B cell (primary cell): ENCODE data around the gene SLC3A2. TPM values are rescaled to one million over a fixed set of nuclear protein-coding genes. Genes with fewer than 3 reads are reported as not detected.

Experiments used
- ATAC-seq: fragments of 200-7000 bp; cut with Tn5 transposase; one replicate; pipeline ENCODE4 v1.10.0; 2021; ENCODE audit warnings: low read depth, mild to moderate bottlenecking, moderate number of reproducible peaks, moderate library complexity
- CTCF ChIA-PET: fragments of 350-600 bp; sonication (Branson Sonifier 250); formaldehyde crosslinking; loops from one replicate; lab custom pipeline; 2021; ENCODE audit warnings: antibody characterized with exemption, inconsistent platforms; lab: Charles Lee
- POLR2A ChIA-PET: fragments of 350-600 bp; sonication (Branson Sonifier 250); formaldehyde crosslinking; loops from one replicate; lab custom pipeline; 2021; ENCODE audit warnings: antibody characterized with exemption; lab: Charles Lee
- DNase-seq: peaks from one replicate; pipeline ENCODE4 v3.0.0; 2013
- H2AFZ ChIP-seq: 2 replicates; pipeline ENCODE4 v1.6.1; 2012; ENCODE audit warnings: mild to moderate bottlenecking, low read depth, low read length; ENCODE audit not compliant: insufficient read depth, poor library complexity, severe bottlenecking
- H3K27ac ChIP-seq, 2 donors: 1 replicate in 1 of 2; 2 replicates in 1 of 2; pipeline ENCODE4 v1.5.1; 2012 to 2013; ENCODE audit warnings: low read length in 2 of 2, mild to moderate bottlenecking in 2 of 2, moderate library complexity in 1 of 2
- H3K27me3 ChIP-seq, 4 experiments: fragments of 200-600 bp in 1 of 4; sonication (generic) in 1 of 4; replicated peaks in 1 of 4; 1 replicate in 2 of 4; 2 replicates in 2 of 4; pipeline versions ENCODE4 v1.6.1 to v1.7.0; 2013 to 2016; ENCODE audit warnings: low read length in 3 of 4, mild to moderate bottlenecking in 2 of 4, mixed read lengths in 1 of 4, moderate library complexity in 1 of 4; ENCODE audit not compliant: insufficient read depth in 4 of 4, control insufficient read depth in 3 of 4; ENCODE audit errors: control extremely low read depth in 1 of 4
- H3K36me3 ChIP-seq, 2 experiments: replicated peaks in 1 of 2; 1 replicate in 1 of 2; 2 replicates in 1 of 2; pipeline versions ENCODE4 v1.6.1 to v1.7.1; 2013; ENCODE audit warnings: low read length in 1 of 2; ENCODE audit not compliant: insufficient read depth in 2 of 2, control insufficient read depth in 1 of 2; ENCODE audit errors: control extremely low read depth in 1 of 2, extremely low read depth in 1 of 2
- H3K4me1 ChIP-seq, 2 donors: fragments of 200-600 bp in 1 of 2; sonication (generic) in 1 of 2; 1 replicate in 1 of 2; 2 replicates in 1 of 2; pipeline versions ENCODE4 v1.5.1 to v1.6.1; 2013 to 2017; ENCODE audit warnings: low read length in 2 of 2; ENCODE audit not compliant: control insufficient read depth in 2 of 2, insufficient read depth in 2 of 2
- H3K4me2 ChIP-seq: replicated peaks from 2 replicates; pipeline ENCODE3; 2012; ENCODE audit warnings: mild to moderate bottlenecking, low read depth, low read length; ENCODE audit not compliant: poor library complexity, severe bottlenecking
- H3K4me3 ChIP-seq, 5 experiments: fragments of 200-600 bp in 1 of 5; sonication (generic) in 1 of 5; 1 replicate in 3 of 5; 2 replicates in 2 of 5; pipeline versions ENCODE4 v1.5.1 to v1.7.0; 2011 to 2016; ENCODE audit warnings: low read length in 4 of 5, mild to moderate bottlenecking in 4 of 5, low read depth in 2 of 5, control low read depth in 1 of 5, moderate library complexity in 1 of 5; ENCODE audit not compliant: insufficient read depth in 1 of 5; ENCODE audit errors: control extremely low read depth in 1 of 5, extremely low read depth in 1 of 5
- H3K79me2 ChIP-seq: fragments of 200-600 bp; sonication (generic); one replicate; pipeline ENCODE4 v1.6.0; 2016; ENCODE audit warnings: low read length; ENCODE audit not compliant: control insufficient read depth, insufficient read depth
- H3K9ac ChIP-seq: fragments of 200-600 bp; sonication (generic); 2 replicates; pipeline ENCODE4 v1.6.1; 2017; ENCODE audit warnings: mild to moderate bottlenecking, low read length, moderate library complexity
- H3K9me3 ChIP-seq, 3 donors: one replicate each; pipeline versions ENCODE4 v1.6.1 to v1.7.1; 2013; ENCODE audit warnings: low read length in 2 of 3; ENCODE audit not compliant: control insufficient read depth in 2 of 3, insufficient read depth in 1 of 3; ENCODE audit errors: control extremely low read depth in 1 of 3
- H4K20me1 ChIP-seq: 2 replicates; pipeline ENCODE4 v1.6.0; 2012; ENCODE audit warnings: mild to moderate bottlenecking, low read length; ENCODE audit not compliant: insufficient read depth, control insufficient read depth, poor library complexity, severe bottlenecking
- H3K27ac Mint-ChIP-seq: one replicate; pipeline ENCODE4 v1.8.0; 2021; ENCODE audit warnings: mixed read lengths
- H3K27me3 Mint-ChIP-seq: one replicate; pipeline ENCODE4 v1.8.0; 2021; ENCODE audit warnings: mixed read lengths
- H3K4me1 Mint-ChIP-seq: one replicate; pipeline ENCODE4 v1.8.0; 2021; ENCODE audit warnings: mixed read lengths
- H3K4me3 Mint-ChIP-seq: one replicate; pipeline ENCODE4 v1.8.0; 2021; ENCODE audit warnings: mixed read lengths
- H3K9me3 Mint-ChIP-seq: one replicate; pipeline ENCODE4 v1.8.0; 2022; ENCODE audit warnings: mixed read lengths; ENCODE audit not compliant: insufficient read depth
- EZH2 ChIP-seq: IDR thresholded peaks from 2 replicates; pipeline ENCODE4 v1.6.1; 2012; ENCODE audit warnings: borderline replicate concordance, low read depth, mild to moderate bottlenecking, moderate library complexity, low read length; ENCODE audit not compliant: insufficient read depth, poor library complexity, severe bottlenecking
- WGBS: methylation state at CpG from one replicate; pipeline ENCODE4 v1.1.5; 2013; ENCODE audit warnings: missing lambda C conversion rate; ENCODE audit not compliant: insufficient coverage; 5-methylcytosine and 5-hydroxymethylcytosine counted together
- intact Hi-C: fragments of 100-400 bp; cut with micrococcal nuclease; formaldehyde crosslinking; loops from one replicate; pipeline ENCODE4 v1.10.0; 2022
- polyA plus RNA-seq: library from polyadenylated mRNA; depleted of rRNA; stranded (reverse); fragments of >200 nt; gene quantifications from 2 replicates; pipeline ENCODE4 v1.2.3, GENCODE V29; 2012
- total RNA-seq, 2 donors: library from RNA; stranded (reverse); fragments of 120-200 nt in 1 of 2; gene quantifications; 1 replicate in 1 of 2; 2 replicates in 1 of 2; pipeline versions ENCODE4 v1.2.3 to v1.2.4, GENCODE V29; 2013 to 2022
- TF ChIP-seq, protein P1 (sequence below): fragments of 200-600 bp; IDR thresholded peaks from one replicate; pipeline ENCODE4 v1.8.0; 2022; ENCODE audit warnings: antibody characterized with exemption, mild to moderate bottlenecking

SLC3A2 gene
- total and polyA plus RNA-seq, 2 donors (not counting 1 experiment from before 2014, with no cell fraction given), result 92.0 to 148 TPM

DNA sequence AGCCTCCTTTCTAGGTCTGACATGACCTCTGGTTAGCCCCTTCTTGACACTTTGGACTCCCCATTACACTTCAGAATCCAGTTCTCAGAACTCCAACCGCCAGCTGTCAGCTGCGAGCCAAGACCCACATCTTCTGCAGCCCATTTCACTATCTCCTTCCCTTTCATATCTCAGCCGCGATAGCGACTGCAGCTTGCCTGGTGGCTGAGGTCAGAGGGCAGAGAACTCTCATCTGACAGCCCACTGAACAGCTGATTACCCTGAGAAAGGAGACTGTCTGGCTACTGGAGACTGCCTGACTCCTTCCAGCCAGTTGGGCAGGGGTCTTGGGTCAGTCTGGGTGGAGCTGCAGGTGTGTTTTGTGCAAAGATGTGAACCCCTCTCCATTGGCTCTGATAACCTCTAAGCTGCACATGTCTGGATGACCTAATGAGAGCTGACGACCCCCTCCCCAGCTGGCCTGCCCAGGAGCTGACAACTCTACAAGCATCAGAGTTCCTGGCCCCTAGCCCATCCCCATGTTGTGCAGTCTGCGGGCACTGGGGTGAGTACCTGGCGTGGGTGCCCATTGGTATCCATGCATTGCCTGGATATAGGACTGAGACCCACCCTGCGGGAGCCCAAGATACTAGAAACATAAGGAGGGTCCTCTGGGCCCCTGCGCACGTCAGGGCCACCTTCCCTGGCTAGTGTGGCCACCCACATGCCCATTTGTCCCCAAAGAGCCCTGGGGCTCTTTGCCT is 39.4 kb downstream of the SLC3A2 start:
- ATAC-seq (no peak), DNase-seq (no peak)
- ChIA-PET POLR2A (no interaction called here), CTCF (interaction anchor here (1.3 to 1.5 kb wide), 3 partner anchors 13 to 115 kb away, joined by 3 to 4 read pairs (median 3); no protein-coding TSS in a partner anchor)
- no peak overlapping the region for H3K27ac Mint-ChIP-seq
- Histone ChIP-seq H3K27me3 (peaks cover 0 to 36% (median 15%) of the 10 kb centered on the region in 4 experiments), H2AFZ (no peak overlapping the region), H3K9me3 (peaks cover 0 to 10% (median 0%) of the 10 kb centered on the region in 3 donors), H3K4me3 (no peak overlapping the region), H3K9ac (no peak overlapping the region), H3K27ac (no peak overlapping the region), H4K20me1 (no peaks in the 10 kb centered on the region), H3K79me2 (no peaks in the 10 kb centered on the region), H3K36me3 (no peaks in the 10 kb centered on the region), H3K4me1 (peaks cover 17 to 21% of the 10 kb centered on the region in 2 donors), H3K4me2 (no peak overlapping the region)
- no peaks in the 10 kb centered on the region for H3K9me3 Mint-ChIP-seq
- no peak for TF ChIP-seq EZH2
- TF ChIP-seq, protein P1, sequence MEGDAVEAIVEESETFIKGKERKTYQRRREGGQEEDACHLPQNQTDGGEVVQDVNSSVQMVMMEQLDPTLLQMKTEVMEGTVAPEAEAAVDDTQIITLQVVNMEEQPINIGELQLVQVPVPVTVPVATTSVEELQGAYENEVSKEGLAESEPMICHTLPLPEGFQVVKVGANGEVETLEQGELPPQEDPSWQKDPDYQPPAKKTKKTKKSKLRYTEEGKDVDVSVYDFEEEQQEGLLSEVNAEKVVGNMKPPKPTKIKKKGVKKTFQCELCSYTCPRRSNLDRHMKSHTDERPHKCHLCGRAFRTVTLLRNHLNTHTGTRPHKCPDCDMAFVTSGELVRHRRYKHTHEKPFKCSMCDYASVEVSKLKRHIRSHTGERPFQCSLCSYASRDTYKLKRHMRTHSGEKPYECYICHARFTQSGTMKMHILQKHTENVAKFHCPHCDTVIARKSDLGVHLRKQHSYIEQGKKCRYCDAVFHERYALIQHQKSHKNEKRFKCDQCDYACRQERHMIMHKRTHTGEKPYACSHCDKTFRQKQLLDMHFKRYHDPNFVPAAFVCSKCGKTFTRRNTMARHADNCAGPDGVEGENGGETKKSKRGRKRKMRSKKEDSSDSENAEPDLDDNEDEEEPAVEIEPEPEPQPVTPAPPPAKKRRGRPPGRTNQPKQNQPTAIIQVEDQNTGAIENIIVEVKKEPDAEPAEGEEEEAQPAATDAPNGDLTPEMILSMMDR, result no peak
- intact Hi-C loops, result no loop called here
- peaks cover 44% of the 10 kb centered on the region for H3K27me3 Mint-ChIP-seq
- 85% methylated on average over 11 of the region's 11 CpGs for WGBS
- H3K4me3 Mint-ChIP-seq, result no peak overlapping the region
- H3K4me1 Mint-ChIP-seq, result peaks cover 16% of the 10 kb centered on the region

DNA sequence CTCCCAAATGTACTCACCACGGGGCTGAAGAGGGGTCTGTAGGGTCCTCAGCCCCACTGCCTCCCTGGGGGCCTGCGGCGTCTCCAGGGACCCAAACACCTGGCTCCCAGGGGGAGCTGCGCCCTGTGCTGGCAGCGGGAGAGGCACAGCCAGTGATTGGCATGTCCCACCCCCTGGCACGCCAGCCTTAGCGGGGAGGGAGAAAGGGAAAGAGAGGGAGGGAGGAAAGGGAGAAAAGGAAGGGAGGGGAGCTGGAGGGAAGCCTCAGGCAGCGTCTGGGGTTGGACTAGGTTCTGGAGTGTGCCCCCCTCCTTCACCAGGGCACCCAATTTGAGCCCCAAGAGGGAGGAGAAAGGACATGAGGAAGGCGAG is 40.5 kb downstream of the SLC3A2 start, which contains the start of gene CHRM1:
CHRM1 (minus strand) TSS at position 163 of the 372 bp plus-strand sequence. CDS start 10,263 bp downstream, outside the sequence.
- Histone ChIP-seq H3K4me2 (no peak within 1 kb of the TSS), H4K20me1 (no peaks in the 10 kb centered on the region), H2AFZ (no peak within 1 kb of the TSS), H3K79me2 (no peaks in the 10 kb centered on the region), H3K9ac (no peak within 1 kb of the TSS), H3K36me3 (no peaks in the 10 kb centered on the region), H3K27ac (no peak within 1 kb of the TSS), H3K27me3 (peaks cover 0 to 47% (median 22%) of the 10 kb centered on the region in 4 experiments), H3K9me3 (peaks cover 0 to 19% (median 0%) of the 10 kb centered on the region in 3 donors), H3K4me1 (peaks cover 27 to 30% of the 10 kb centered on the region in 2 donors), H3K4me3 (no peak within 1 kb of the TSS)
- 43% methylated on average over 6 of the region's 9 CpGs for WGBS
- Mint-ChIP-seq H3K9me3 (no peaks in the 10 kb centered on the region), H3K27me3 (peaks cover 54% of the 10 kb centered on the region), H3K4me1 (peaks cover 26% of the 10 kb centered on the region), H3K4me3 (no peak within 1 kb of the TSS), H3K27ac (no peak within 1 kb of the TSS)
- DNase-seq (no peak), ATAC-seq (no peak)
- ChIA-PET CTCF (interaction anchor here (1.5 kb wide), 1 partner anchor 14 kb away, joined by 3 read pairs; no protein-coding TSS in a partner anchor), POLR2A (no interaction called here)
- no peak for TF ChIP-seq EZH2
- TF ChIP-seq, protein P1, result no peak
- intact Hi-C loops, result no loop called here
